ENCODE results near the gene ACER2. TPM values are rescaled to one million over a fixed set of nuclear protein-coding genes. Genes with fewer than 3 reads are reported as not detected.

ACER2 gene
- total RNA-seq, 4 donors from 2014 or later, result 3.5 to 4.2 (median 4.0) TPM

DNA sequence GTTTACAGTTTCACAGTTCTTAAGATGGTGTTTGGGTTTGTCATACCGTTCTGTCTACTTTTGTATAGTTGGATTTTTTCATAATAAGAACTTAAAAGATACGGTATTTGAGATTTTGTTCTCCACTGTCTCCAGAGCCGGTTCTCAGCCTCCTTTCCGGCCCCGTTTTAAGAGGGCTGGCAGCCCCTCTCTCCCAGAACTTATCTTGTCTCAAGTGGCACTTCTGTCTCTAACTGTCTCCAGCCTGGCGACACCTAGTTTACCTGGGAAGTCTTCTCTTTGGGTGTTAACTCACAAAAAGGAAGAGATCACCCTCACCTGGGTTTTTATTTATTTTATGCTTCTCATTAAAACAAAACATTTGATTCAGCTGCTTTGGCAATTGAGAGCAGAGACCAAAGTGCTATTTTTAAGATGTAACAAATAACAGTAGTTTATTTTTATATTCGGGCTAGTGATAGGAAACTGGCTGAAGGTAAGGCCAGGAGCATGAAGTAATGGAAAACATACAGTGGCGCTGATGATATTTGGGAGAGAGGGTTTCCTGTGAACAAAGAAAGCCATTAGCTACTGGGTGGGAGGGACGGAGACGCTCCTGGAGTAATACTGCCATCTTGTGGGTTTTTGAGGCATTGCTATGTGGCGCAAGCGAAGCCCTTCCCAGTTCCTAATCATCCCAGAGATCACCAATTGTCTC, 48.3 kb downstream of the ACER2 start:
- no peaks in the 10 kb centered on the region for H3K27me3 ChIP-seq
- H3K36me3 ChIP-seq, result no peaks in the 10 kb centered on the region
- no peak overlapping the region for H3K27ac ChIP-seq
- peak; percentile 45 to 87 (median 55) for DNase-seq
- TF ChIP-seq POLR2A (IDR thresholded peaks at IDR 0.05), result no peak
- TF ChIP-seq, protein P1, sequence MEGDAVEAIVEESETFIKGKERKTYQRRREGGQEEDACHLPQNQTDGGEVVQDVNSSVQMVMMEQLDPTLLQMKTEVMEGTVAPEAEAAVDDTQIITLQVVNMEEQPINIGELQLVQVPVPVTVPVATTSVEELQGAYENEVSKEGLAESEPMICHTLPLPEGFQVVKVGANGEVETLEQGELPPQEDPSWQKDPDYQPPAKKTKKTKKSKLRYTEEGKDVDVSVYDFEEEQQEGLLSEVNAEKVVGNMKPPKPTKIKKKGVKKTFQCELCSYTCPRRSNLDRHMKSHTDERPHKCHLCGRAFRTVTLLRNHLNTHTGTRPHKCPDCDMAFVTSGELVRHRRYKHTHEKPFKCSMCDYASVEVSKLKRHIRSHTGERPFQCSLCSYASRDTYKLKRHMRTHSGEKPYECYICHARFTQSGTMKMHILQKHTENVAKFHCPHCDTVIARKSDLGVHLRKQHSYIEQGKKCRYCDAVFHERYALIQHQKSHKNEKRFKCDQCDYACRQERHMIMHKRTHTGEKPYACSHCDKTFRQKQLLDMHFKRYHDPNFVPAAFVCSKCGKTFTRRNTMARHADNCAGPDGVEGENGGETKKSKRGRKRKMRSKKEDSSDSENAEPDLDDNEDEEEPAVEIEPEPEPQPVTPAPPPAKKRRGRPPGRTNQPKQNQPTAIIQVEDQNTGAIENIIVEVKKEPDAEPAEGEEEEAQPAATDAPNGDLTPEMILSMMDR (IDR thresholded peaks at IDR 0.05), result peak; percentile 79 to 96 (median 94)
- no peaks in the 10 kb centered on the region for H3K9me3 ChIP-seq
- no peak overlapping the region for H3K4me3 ChIP-seq
- H3K4me1 ChIP-seq, result no peaks in the 10 kb centered on the region

- TF ChIP-seq POLR2A (IDR thresholded peaks at IDR 0.05), result no peak
- TF ChIP-seq, protein P1 (IDR thresholded peaks at IDR 0.05), result no peak
- H3K27ac ChIP-seq, result no peak overlapping the region
- H3K4me1 ChIP-seq, result no peaks in the 10 kb centered on the region
- H3K36me3 ChIP-seq, result no peaks in the 10 kb centered on the region
- H3K9me3 ChIP-seq, result no peaks in the 10 kb centered on the region
- no peaks in the 10 kb centered on the region for H3K27me3 ChIP-seq
- DNase-seq, result no peak
- H3K4me3 ChIP-seq, result no peak overlapping the region
These were observed 48.8 kb downstream of the ACER2 start for GRCh38 chr9:19457693-19458009.

- Histone ChIP-seq H3K4me1 (peaks cover 0 to 6% (median 0%) of the 10 kb centered on the region in 4 donors), H3K27me3 (no peaks in the 10 kb centered on the region), H3K4me3 (no peak overlapping the region), H3K27ac (no peak overlapping the region), H3K36me3 (no peaks in the 10 kb centered on the region), H3K9me3 (no peaks in the 10 kb centered on the region)
- no peak for DNase-seq
- TF ChIP-seq, protein P1 (IDR thresholded peaks at IDR 0.05), result no peak
- TF ChIP-seq POLR2A (IDR thresholded peaks at IDR 0.05), result no peak
These were observed 51.4 kb downstream of the ACER2 start for GRCh38 chr9:19460243-19460642.

DNA sequence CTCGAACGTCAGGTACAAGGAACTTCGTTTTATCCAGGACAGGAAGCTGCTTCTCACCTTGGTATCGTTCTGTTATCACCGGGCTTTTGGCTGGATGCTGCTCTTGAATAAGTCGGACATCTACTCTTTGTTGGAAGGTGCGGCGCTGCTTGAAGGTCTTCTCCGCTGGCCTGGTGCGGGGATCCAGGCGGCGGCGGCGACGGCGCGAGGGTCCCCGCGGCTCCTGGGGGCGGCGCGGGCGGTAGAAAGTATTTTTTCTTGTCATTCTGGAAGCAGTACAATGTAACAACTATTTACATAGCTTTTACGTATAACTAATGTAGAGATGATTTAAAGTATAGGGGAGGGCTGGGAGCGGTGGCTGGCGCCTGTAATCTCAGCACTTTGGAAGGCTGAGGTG, 52.3 kb downstream of the ACER2 start:
- no peak for DNase-seq
- TF ChIP-seq, protein P1 (IDR thresholded peaks at IDR 0.05), result no peak
- TF ChIP-seq POLR2A (IDR thresholded peaks at IDR 0.05), result no peak
- H3K27me3 ChIP-seq, result no peaks in the 10 kb centered on the region
- H3K4me1 ChIP-seq, result peaks cover 0 to 6% (median 0%) of the 10 kb centered on the region in 4 donors
- H3K27ac ChIP-seq, result no peak overlapping the region
- no peak overlapping the region for H3K4me3 ChIP-seq
- no peaks in the 10 kb centered on the region for H3K36me3 ChIP-seq
- no peaks in the 10 kb centered on the region for H3K9me3 ChIP-seq

DNA sequence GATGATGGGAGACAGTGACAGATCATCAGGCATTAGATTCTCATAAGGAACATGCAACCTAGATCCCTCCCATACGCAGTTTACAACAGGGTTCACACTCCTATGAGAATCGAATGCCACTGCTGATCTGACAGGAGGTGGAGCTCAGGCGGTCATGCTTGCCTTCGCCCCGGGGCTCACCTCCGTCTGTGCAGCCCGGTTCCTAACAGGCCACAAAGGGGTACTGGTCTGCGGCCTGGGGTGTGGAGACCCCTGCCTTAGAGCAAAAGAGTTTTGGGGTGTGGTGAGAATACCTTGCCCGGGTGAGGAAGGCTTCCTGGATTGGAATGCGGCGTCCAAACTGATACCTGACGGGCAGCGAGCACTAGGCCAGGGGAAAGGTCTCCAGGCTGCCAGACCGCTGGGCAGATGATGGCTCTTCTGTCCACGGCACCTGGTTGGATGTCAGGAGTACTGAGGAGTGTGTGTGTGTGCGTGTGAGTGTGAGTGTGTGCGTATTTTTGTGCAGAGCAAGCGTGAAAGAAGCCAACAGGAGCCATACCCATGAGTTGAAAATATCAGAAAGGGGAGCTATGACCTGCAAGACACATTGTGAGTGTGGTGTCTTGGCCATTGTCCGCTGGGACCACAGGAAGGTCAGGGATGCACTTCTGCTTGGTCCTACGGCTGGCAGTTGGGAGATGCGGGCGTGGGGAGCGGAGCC, 55.4 kb downstream of the ACER2 start:
- Histone ChIP-seq H3K4me3 (peak overlapping the region; percentile 44 to 79 (median 64)), H3K9me3 (no peaks in the 10 kb centered on the region), H3K36me3 (no peaks in the 10 kb centered on the region), H3K4me1 (peaks cover 0 to 6% (median 0%) of the 10 kb centered on the region in 4 donors), H3K27ac (peak overlapping the region in 1 of 4 donors; percentile 68), H3K27me3 (no peaks in the 10 kb centered on the region)
- DNase-seq, result no peak
- TF ChIP-seq POLR2A (IDR thresholded peaks at IDR 0.05), result no peak
- TF ChIP-seq, protein P1 (IDR thresholded peaks at IDR 0.05), result no peak

Measured in Peyer's patch (tissue), 4 donors.